ENCODE measurements around the gene FAM131B.

FAM131B gene

GRCh38 chr7:143356414-143357050, 6.0 kb downstream of the FAM131B start:
- no peak for DNase-seq

- no peak for DNase-seq
Measured at GRCh38 chr7:143355450-143356385, 6.8 kb downstream of the FAM131B start.

- DNase-seq, result no peak
Measured at GRCh38 chr7:143354965-143355364, 7.5 kb downstream of the FAM131B start.

- no peak for DNase-seq
Measured at GRCh38 chr7:143354376-143354775, 8.1 kb downstream of the FAM131B start.

GRCh38 chr7:143352531-143353002, 9.9 kb downstream of the FAM131B start:
- DNase-seq, result no peak

GRCh38 chr7:143351574-143351973, 10.9 kb downstream of the FAM131B start:
- no peak for DNase-seq

- no peak for DNase-seq
Measured at GRCh38 chr7:143351060-143351459, 11.5 kb downstream of the FAM131B start.

- no peak for DNase-seq
Measured at GRCh38 chr7:143347950-143348349, 14.6 kb downstream of the FAM131B start.

GRCh38 chr7:143346018-143346417, 16.5 kb downstream of the FAM131B start:
- DNase-seq, result no peak

- peak; percentile 16 for DNase-seq
Measured at GRCh38 chr7:143345428-143345900, 17.0 kb downstream of the FAM131B start.

GRCh38 chr7:143343596-143343995, 18.9 kb downstream of the FAM131B start:
- DNase-seq, result no peak

GRCh38 chr7:143341842-143342241, 20.7 kb downstream of the FAM131B start:
- no peak for DNase-seq

- DNase-seq, result no peak
Measured at GRCh38 chr7:143337216-143337615, 25.3 kb downstream of the FAM131B start.

GRCh38 chr7:143334244-143334643, 28.3 kb downstream of the FAM131B start:
- DNase-seq, result no peak

- DNase-seq, result no peak
Measured at GRCh38 chr7:143331179-143331801, 31.2 kb downstream of the FAM131B start.

- DNase-seq, result no peak
Measured at GRCh38 chr7:143329471-143330170, 32.9 kb downstream of the FAM131B start.

- DNase-seq, result no peak
Measured at GRCh38 chr7:143327903-143328302, 34.6 kb downstream of the FAM131B start.

GRCh38 chr7:143325240-143325639, 37.3 kb downstream of the FAM131B start:
- DNase-seq, result no peak

- no peak for DNase-seq
Measured at GRCh38 chr7:143323653-143324052, 38.9 kb downstream of the FAM131B start.

GRCh38 chr7:143322760-143323633, 39.5 kb downstream of the FAM131B start:
- no peak for DNase-seq

GRCh38 chr7:143321734-143322133, 40.8 kb downstream of the FAM131B start:
- DNase-seq, result no peak

- no peak for DNase-seq
Measured at GRCh38 chr7:143321242-143321641, 41.3 kb downstream of the FAM131B start.
